SK-N-SH (cell line): ENCODE data around the gene PAQR5. TPM values are rescaled to one million over a fixed set of nuclear protein-coding genes. Genes with fewer than 3 reads are reported as not detected.

Experiments used
- CTCF ChIA-PET: fragments of 300-600, 350-600 bp; formaldehyde crosslinking; extraction: SDS; loops from one replicate; lab custom pipeline; 2021; lab: Yijun Ruan, JAX
- POLR2A ChIA-PET: fragments of 350-600 bp; sonication (Branson Sonifier 250); formaldehyde crosslinking; extraction: SDS; loops from one replicate; lab custom pipeline; 2020; ENCODE audit warnings: antibody characterized with exemption, inconsistent platforms; lab: Yijun Ruan, JAX
- DNase-seq: peaks from one replicate; pipeline ENCODE4 v3.0.0; 2012
- H2AFZ ChIP-seq: fragments of 200-600 bp; sonication (generic); 2 replicates; pipeline ENCODE4 v1.8.1; 2016; ENCODE audit warnings: antibody characterized with exemption, mild to moderate bottlenecking, low read depth
- H3F3A ChIP-seq: fragments of 200-600 bp; sonication (generic); replicated peaks from 2 replicates; pipeline ENCODE3; 2016; ENCODE audit warnings: antibody characterized with exemption, mild to moderate bottlenecking; ENCODE audit not compliant: insufficient read depth
- H3K27ac ChIP-seq, 2 experiments: fragments of 200-500 bp in 1 of 2; fragments of 200-600 bp in 1 of 2; sonication (Bioruptor generic) in 1 of 2; sonication (generic), shearing (Covaris generic) in 1 of 2; 2 replicates each; pipeline versions ENCODE4 v1.5.1 to v1.6.1; 2014 to 2016; ENCODE audit warnings: low read depth in 2 of 2, inconsistent platforms in 1 of 2, low read length in 1 of 2, mild to moderate bottlenecking in 1 of 2, mixed read lengths in 1 of 2
- H3K27me3 ChIP-seq: fragments of 200-600 bp; sonication (generic), shearing (Covaris generic); 2 replicates; pipeline ENCODE4 v1.6.1; 2016; ENCODE audit warnings: mixed run types; ENCODE audit not compliant: insufficient read depth
- H3K36me3 ChIP-seq, 2 experiments: fragments of 200-500 bp in 1 of 2; fragments of 200-600 bp in 1 of 2; sonication (Bioruptor generic) in 1 of 2; sonication (generic) in 1 of 2; replicated peaks in 1 of 2; 2 replicates each; pipeline versions ENCODE3 to v1.5.1; 2014 to 2016; ENCODE audit warnings: low read length in 1 of 2, mild to moderate bottlenecking in 1 of 2; ENCODE audit not compliant: insufficient read depth in 2 of 2, control insufficient read depth in 1 of 2
- H3K4me1 ChIP-seq, 2 experiments: fragments of 200-500 bp in 1 of 2; fragments of 200-600 bp in 1 of 2; sonication (Bioruptor generic) in 1 of 2; sonication (generic), shearing (Covaris generic) in 1 of 2; 2 replicates each; pipeline versions ENCODE4 v1.5.1 to v1.6.1; 2014 to 2016; ENCODE audit warnings: low read depth in 1 of 2, low read length in 1 of 2, mixed run types in 1 of 2; ENCODE audit not compliant: insufficient read depth in 2 of 2, control insufficient read depth in 1 of 2
- H3K4me2 ChIP-seq: fragments of 200-600 bp; sonication (generic), shearing (Covaris generic); 2 replicates; pipeline ENCODE4 v1.6.1; 2017; ENCODE audit warnings: mixed run types
- H3K4me3 ChIP-seq, 2 experiments: fragments of 200-500 bp in 1 of 2; fragments of 200-600 bp in 1 of 2; sonication (Bioruptor generic) in 1 of 2; sonication (generic), shearing (Covaris generic) in 1 of 2; 2 replicates each; pipeline versions ENCODE4 v1.5.1 to v1.8.1; 2014 to 2016; ENCODE audit warnings: low read depth in 2 of 2, inconsistent platforms in 1 of 2, low read length in 1 of 2, mild to moderate bottlenecking in 1 of 2, mixed read lengths in 1 of 2, moderate library complexity in 1 of 2
- H3K79me2 ChIP-seq: fragments of 200-600 bp; sonication (generic); 2 replicates; pipeline ENCODE4 v1.8.1; 2017; ENCODE audit warnings: mild to moderate bottlenecking; ENCODE audit not compliant: insufficient read depth
- H3K9ac ChIP-seq: fragments of 200-600 bp; sonication (generic); 2 replicates; pipeline ENCODE4 v1.6.1; 2017; ENCODE audit warnings: mixed run types
- H3K9me2 ChIP-seq: fragments of 200-600 bp; sonication (generic); 2 replicates; pipeline ENCODE4 v1.6.1; 2017; ENCODE audit warnings: mixed run types
- H3K9me3 ChIP-seq: fragments of 200-600 bp; sonication (generic); 2 replicates; pipeline ENCODE4 v1.6.1; 2017; ENCODE audit warnings: mixed run types, mild to moderate bottlenecking, moderate library complexity
- H4K20me1 ChIP-seq: fragments of 200-600 bp; sonication (generic); 2 replicates; pipeline ENCODE4 v1.6.1; 2017; ENCODE audit warnings: mild to moderate bottlenecking, mixed run types; ENCODE audit not compliant: insufficient read depth
- ELF1 ChIP-seq: IDR thresholded peaks from 2 replicates; pipeline ENCODE4 v1.4.0; 2012
- EP300 ChIP-seq, 2 experiments: IDR thresholded peaks; 2 replicates each; pipeline versions ENCODE4 v1.4.0 to v1.6.1; 2012; ENCODE audit warnings: borderline replicate concordance in 1 of 2, low read depth in 1 of 2, low read length in 1 of 2
- EZH2phosphoT487 ChIP-seq: fragments of 200-600 bp; sonication (generic); IDR thresholded peaks from 2 replicates; pipeline ENCODE4 v1.6.1; 2017; ENCODE audit warnings: low read depth, mixed run types, mild to moderate bottlenecking, antibody characterized with exemption, moderate library complexity, borderline replicate concordance
- FOSL2 ChIP-seq: IDR thresholded peaks from 2 replicates; pipeline ENCODE4 v1.4.0; 2012; ENCODE audit warnings: low read depth, mild to moderate bottlenecking, moderate library complexity, borderline replicate concordance
- FOXM1 ChIP-seq: IDR thresholded peaks from 2 replicates; pipeline ENCODE4 v1.4.0; 2012; ENCODE audit warnings: low read depth, mild to moderate bottlenecking
- JUND ChIP-seq: IDR thresholded peaks from 2 replicates; pipeline ENCODE4 v1.4.0; 2012
- NFIC ChIP-seq: IDR thresholded peaks from 2 replicates; pipeline ENCODE4 v1.4.0; 2012; ENCODE audit warnings: borderline replicate concordance
- RAD21 ChIP-seq: IDR thresholded peaks from 2 replicates; pipeline ENCODE4 v1.6.1; 2012; ENCODE audit warnings: mild to moderate bottlenecking, low read length
- SIN3A ChIP-seq: IDR thresholded peaks from 2 replicates; pipeline ENCODE4 v1.6.1; 2012; ENCODE audit warnings: low read depth, mild to moderate bottlenecking, low read length, moderate library complexity, borderline replicate concordance
- TAF1 ChIP-seq: IDR thresholded peaks from 2 replicates; pipeline ENCODE4 v1.6.1; 2012; ENCODE audit warnings: low read depth, mild to moderate bottlenecking, low read length, moderate library complexity, borderline replicate concordance
- TCF12 ChIP-seq: IDR thresholded peaks from 2 replicates; pipeline ENCODE4 v1.4.0; 2012
- WGBS: methylation state at CpG from one replicate; pipeline ENCODE4 v1.1.6; 2017; ENCODE audit warnings: low lambda C conversion rate; 5-methylcytosine and 5-hydroxymethylcytosine counted together
- polyA plus RNA-seq, 3 experiments: library from polyadenylated mRNA; depleted of rRNA; stranded (reverse); fragments of >200 nt; gene quantifications; 2 replicates each; pipeline ENCODE4 v1.2.3, GENCODE V29; 2012
- TF ChIP-seq, protein P1 (sequence below): fragments of 200-600 bp; sonication (generic); IDR thresholded peaks from 2 replicates; pipeline ENCODE4 v1.6.1; 2017; ENCODE audit warnings: antibody characterized with exemption, mild to moderate bottlenecking, moderate library complexity
- TF ChIP-seq, protein P2 (sequence below): IDR thresholded peaks from 2 replicates; pipeline ENCODE4; 2012
- TF ChIP-seq, protein P3 (sequence below): fragments of 150-350 bp; IDR thresholded peaks from 2 replicates; pipeline ENCODE4 v1.6.1; 2017; ENCODE audit warnings: antibody characterized with exemption, low read length, low read depth, borderline replicate concordance
- TF ChIP-seq, protein P4 (sequence below): IDR thresholded peaks from 2 replicates; pipeline ENCODE4 v1.4.0; 2012; ENCODE audit warnings: low read depth
- TF ChIP-seq, protein P5 (sequence below): IDR thresholded peaks from 2 replicates; pipeline ENCODE4 v1.4.0; 2012; ENCODE audit warnings: low read depth, borderline replicate concordance
- TF ChIP-seq, protein P6 (sequence below): IDR thresholded peaks from 2 replicates; pipeline ENCODE4 v1.4.0; 2012; ENCODE audit warnings: low read depth, borderline replicate concordance

The PAQR5 gene
- polyA plus RNA-seq, 1 of the 3 experiments (the other 2 are of a cell fraction), result 3.9 TPM

DNA sequence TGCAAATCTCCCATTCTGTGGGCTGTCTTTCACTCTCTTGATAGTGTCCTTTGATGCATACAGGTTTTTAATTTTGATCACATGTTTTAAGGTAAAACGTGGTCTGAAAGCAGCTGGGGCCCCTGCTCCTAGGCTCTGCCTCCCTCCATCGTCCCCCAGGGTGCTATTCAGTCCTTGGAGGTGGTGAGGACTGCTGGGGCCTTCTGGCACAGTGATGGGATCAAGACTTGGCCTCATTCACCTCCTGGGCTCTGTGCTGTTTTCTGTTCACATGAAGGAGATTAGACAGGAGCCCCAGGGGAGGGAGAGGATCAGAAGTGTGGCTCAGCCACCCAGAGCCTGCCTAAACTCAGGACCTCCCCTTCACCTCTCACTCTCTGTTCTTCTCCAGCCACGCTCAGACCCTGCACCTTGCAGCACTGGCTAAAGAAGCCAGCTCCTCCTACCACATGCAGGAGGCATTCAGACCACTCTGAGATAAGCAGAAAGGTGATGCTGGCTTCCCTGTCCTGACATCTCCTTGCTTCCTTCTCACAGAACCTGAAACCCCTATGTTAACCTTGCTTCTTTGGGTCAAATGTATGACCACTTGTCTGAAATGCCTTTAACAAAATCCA lies 43.9 kb downstream of the PAQR5 start:
- H3K27me3 ChIP-seq, result no peaks in the 10 kb centered on the region

DNA sequence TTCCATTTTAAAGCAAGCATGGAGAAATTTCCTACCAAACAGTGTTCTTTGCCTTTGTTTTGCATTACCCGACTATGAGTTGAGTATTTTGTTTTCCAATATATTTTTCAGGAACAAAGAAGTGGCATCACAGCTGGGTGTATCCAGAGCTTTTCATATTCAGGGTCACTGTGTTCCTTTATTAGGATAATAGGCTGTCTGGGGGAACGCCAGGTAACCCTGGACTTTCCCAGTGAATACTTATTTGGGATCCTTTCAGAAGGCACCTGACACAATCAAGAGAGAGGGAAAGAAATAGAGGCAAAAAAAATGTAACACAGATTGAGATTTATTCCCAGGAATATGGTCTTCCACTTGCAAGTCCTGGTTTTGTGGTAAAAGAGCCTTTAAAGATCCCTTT lies 44.4 kb downstream of the PAQR5 start:
- peaks cover 0 to 6% of the 10 kb centered on the region in 2 experiments; a peak in 1 of 4 replicates for H3K4me1 ChIP-seq
- H3K9me3 ChIP-seq, result no peaks in the 10 kb centered on the region
- no peak overlapping the region for H3K4me2 ChIP-seq
- H4K20me1 ChIP-seq, result no peaks in the 10 kb centered on the region
- H3F3A ChIP-seq, result peaks cover 6% of the 10 kb centered on the region
- no peak for DNase-seq
- WGBS, result 6% methylated on average over 2 of the region's 2 CpGs
- no peaks in the 10 kb centered on the region for H3K79me2 ChIP-seq
- ChIA-PET POLR2A (no interaction called here), CTCF (no interaction called here)
- no peak overlapping the region for H3K9ac ChIP-seq
- H3K27me3 ChIP-seq, result no peaks in the 10 kb centered on the region
- no peaks in the 10 kb centered on the region for H3K36me3 ChIP-seq
- H3K27ac ChIP-seq, result no peak overlapping the region
- no peak overlapping the region for H3K4me3 ChIP-seq
- no peak overlapping the region for H2AFZ ChIP-seq
- no peaks in the 10 kb centered on the region for H3K9me2 ChIP-seq
- TF ChIP-seq RAD21, result no peak
- no peak for TF ChIP-seq SIN3A
- TF ChIP-seq TCF12, result no peak
- TF ChIP-seq, protein P1, sequence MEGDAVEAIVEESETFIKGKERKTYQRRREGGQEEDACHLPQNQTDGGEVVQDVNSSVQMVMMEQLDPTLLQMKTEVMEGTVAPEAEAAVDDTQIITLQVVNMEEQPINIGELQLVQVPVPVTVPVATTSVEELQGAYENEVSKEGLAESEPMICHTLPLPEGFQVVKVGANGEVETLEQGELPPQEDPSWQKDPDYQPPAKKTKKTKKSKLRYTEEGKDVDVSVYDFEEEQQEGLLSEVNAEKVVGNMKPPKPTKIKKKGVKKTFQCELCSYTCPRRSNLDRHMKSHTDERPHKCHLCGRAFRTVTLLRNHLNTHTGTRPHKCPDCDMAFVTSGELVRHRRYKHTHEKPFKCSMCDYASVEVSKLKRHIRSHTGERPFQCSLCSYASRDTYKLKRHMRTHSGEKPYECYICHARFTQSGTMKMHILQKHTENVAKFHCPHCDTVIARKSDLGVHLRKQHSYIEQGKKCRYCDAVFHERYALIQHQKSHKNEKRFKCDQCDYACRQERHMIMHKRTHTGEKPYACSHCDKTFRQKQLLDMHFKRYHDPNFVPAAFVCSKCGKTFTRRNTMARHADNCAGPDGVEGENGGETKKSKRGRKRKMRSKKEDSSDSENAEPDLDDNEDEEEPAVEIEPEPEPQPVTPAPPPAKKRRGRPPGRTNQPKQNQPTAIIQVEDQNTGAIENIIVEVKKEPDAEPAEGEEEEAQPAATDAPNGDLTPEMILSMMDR, result no peak
- TF ChIP-seq, protein P2, sequence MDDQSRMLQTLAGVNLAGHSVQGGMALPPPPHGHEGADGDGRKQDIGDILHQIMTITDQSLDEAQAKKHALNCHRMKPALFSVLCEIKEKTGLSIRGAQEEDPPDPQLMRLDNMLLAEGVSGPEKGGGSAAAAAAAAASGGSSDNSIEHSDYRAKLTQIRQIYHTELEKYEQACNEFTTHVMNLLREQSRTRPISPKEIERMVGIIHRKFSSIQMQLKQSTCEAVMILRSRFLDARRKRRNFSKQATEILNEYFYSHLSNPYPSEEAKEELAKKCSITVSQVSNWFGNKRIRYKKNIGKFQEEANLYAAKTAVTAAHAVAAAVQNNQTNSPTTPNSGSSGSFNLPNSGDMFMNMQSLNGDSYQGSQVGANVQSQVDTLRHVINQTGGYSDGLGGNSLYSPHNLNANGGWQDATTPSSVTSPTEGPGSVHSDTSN, result no peak
- TF ChIP-seq, protein P3, sequence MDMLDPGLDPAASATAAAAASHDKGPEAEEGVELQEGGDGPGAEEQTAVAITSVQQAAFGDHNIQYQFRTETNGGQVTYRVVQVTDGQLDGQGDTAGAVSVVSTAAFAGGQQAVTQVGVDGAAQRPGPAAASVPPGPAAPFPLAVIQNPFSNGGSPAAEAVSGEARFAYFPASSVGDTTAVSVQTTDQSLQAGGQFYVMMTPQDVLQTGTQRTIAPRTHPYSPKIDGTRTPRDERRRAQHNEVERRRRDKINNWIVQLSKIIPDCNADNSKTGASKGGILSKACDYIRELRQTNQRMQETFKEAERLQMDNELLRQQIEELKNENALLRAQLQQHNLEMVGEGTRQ, result no peak
- TF ChIP-seq EP300 (IDR thresholded peaks at IDR 0.05; ENCODE audit: borderline replicate concordance in 1 of 2, low read depth in 1 of 2, low read length in 1 of 2), result no peak
- TF ChIP-seq, protein P4, sequence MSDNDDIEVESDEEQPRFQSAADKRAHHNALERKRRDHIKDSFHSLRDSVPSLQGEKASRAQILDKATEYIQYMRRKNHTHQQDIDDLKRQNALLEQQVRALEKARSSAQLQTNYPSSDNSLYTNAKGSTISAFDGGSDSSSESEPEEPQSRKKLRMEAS, result no peak
- no peak for TF ChIP-seq NFIC
- no peak for TF ChIP-seq ELF1
- TF ChIP-seq, protein P5, sequence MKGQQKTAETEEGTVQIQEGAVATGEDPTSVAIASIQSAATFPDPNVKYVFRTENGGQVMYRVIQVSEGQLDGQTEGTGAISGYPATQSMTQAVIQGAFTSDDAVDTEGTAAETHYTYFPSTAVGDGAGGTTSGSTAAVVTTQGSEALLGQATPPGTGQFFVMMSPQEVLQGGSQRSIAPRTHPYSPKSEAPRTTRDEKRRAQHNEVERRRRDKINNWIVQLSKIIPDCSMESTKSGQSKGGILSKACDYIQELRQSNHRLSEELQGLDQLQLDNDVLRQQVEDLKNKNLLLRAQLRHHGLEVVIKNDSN, result no peak
- no peak for TF ChIP-seq JUND
- TF ChIP-seq EZH2phosphoT487, result no peak
- TF ChIP-seq, protein P6, sequence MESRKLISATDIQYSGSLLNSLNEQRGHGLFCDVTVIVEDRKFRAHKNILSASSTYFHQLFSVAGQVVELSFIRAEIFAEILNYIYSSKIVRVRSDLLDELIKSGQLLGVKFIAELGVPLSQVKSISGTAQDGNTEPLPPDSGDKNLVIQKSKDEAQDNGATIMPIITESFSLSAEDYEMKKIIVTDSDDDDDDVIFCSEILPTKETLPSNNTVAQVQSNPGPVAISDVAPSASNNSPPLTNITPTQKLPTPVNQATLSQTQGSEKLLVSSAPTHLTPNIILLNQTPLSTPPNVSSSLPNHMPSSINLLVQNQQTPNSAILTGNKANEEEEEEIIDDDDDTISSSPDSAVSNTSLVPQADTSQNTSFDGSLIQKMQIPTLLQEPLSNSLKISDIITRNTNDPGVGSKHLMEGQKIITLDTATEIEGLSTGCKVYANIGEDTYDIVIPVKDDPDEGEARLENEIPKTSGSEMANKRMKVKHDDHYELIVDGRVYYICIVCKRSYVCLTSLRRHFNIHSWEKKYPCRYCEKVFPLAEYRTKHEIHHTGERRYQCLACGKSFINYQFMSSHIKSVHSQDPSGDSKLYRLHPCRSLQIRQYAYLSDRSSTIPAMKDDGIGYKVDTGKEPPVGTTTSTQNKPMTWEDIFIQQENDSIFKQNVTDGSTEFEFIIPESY, result no peak
- no peak for TF ChIP-seq TAF1

More for the DNA sequence above, 43.9 kb downstream of the PAQR5 start:
- DNase-seq, result no peak
- H3F3A ChIP-seq, result peaks cover 6% of the 10 kb centered on the region
- no peaks in the 10 kb centered on the region for H3K79me2 ChIP-seq
- peaks cover 0 to 6% of the 10 kb centered on the region in 2 experiments; a peak in 1 of 4 replicates for H3K4me1 ChIP-seq
- H3K36me3 ChIP-seq, result no peaks in the 10 kb centered on the region
- no peak overlapping the region for H3K9ac ChIP-seq
- no peak overlapping the region for H3K4me2 ChIP-seq
- 87% methylated on average over 3 of the region's 3 CpGs for WGBS
- H3K4me3 ChIP-seq, result no peak overlapping the region
- no peaks in the 10 kb centered on the region for H3K9me2 ChIP-seq
- H3K27ac ChIP-seq, result no peak overlapping the region
- no peak overlapping the region for H2AFZ ChIP-seq
- ChIA-PET POLR2A (no interaction called here), CTCF (no interaction called here)
- TF ChIP-seq, protein P4, result no peak
- TF ChIP-seq, protein P3, result no peak
- TF ChIP-seq FOXM1, result no peak
- TF ChIP-seq TCF12, result peak; percentile 26; the same call in 1 of the 2 replicates
- TF ChIP-seq FOSL2, result no peak
- no peaks in the 10 kb centered on the region for H3K9me3 ChIP-seq
- no peaks in the 10 kb centered on the region for H4K20me1 ChIP-seq
